GM18526 (cell line): ENCODE data around the gene SNX9.

ENCODE experiments used
- POLR2A ChIP-seq: IDR thresholded peaks from 3 replicates; pipeline ENCODE4 v1.6.1; 2011; ENCODE audit not compliant: insufficient read length; ENCODE audit errors: extremely low read depth

Gene SNX9

GRCh38 chr6:157994125-157994795 lies 171.2 kb downstream of the SNX9 start:
- no peak for TF ChIP-seq POLR2A
